Stimulated activated CD8-positive, alpha-beta memory T cell treated with anti-CD3 and anti-CD28 coated beads, Interleukin-7, amount 100 ng/mL, for 4 hours (primary cell): ENCODE results near the gene CLCNKB.

Experiments
- DNase-seq, 2 donors: peaks; one replicate each; pipeline ENCODE4 v3.0.0-alpha.2; 2020; ENCODE audit warnings: low read depth in 2 of 2

The CLCNKB gene

GRCh38 chr1:16094453-16095158 is 51.0 kb downstream of the CLCNKB start:
- DNase-seq, result no peak

GRCh38 chr1:16095447-16095846 is 51.9 kb downstream of the CLCNKB start:
- DNase-seq, result no peak

GRCh38 chr1:16099412-16099811 is 55.8 kb downstream of the CLCNKB start:
- DNase-seq, result no peak

GRCh38 chr1:16101623-16102022 is 58.0 kb downstream of the CLCNKB start:
- DNase-seq, result no peak
